Neural cell (in vitro differentiated cells): Measurements from ENCODE around the gene SLC5A2.

Experiments
- EP300 ChIP-seq: fragments of 450-650 bp; conservative IDR thresholded peaks from 2 replicates; pipeline ENCODE4 v1.6.1; 2014; ENCODE audit warnings: antibody characterized with exemption, mild to moderate bottlenecking, moderate library complexity; ENCODE audit not compliant: poor library complexity, severe bottlenecking
- EZH2 ChIP-seq: fragments of 200-600, 300-800 bp; shearing (Covaris generic), sonication (generic); IDR thresholded peaks from 2 replicates; pipeline ENCODE4 v1.6.1; 2014; ENCODE audit warnings: antibody characterized with exemption, low read length, borderline replicate concordance, mild to moderate bottlenecking; ENCODE audit not compliant: insufficient read depth, poor library complexity, severe bottlenecking
- MXI1 ChIP-seq: fragments of 450-650 bp; conservative IDR thresholded peaks from 2 replicates; pipeline ENCODE4 v1.6.1; 2014; ENCODE audit warnings: antibody characterized with exemption, mild to moderate bottlenecking; ENCODE audit not compliant: poor library complexity, severe bottlenecking
- POLR2AphosphoS5 ChIP-seq: IDR thresholded peaks from 2 replicates; pipeline ENCODE4 v1.6.1; 2012
- RAD21 ChIP-seq: fragments of 450-650 bp; conservative IDR thresholded peaks from 2 replicates; pipeline ENCODE4 v1.6.1; 2014; ENCODE audit warnings: antibody characterized with exemption, mild to moderate bottlenecking, moderate library complexity
- SMC3 ChIP-seq: fragments of 450-650 bp; conservative IDR thresholded peaks from 2 replicates; pipeline ENCODE4 v1.6.1; 2014; ENCODE audit warnings: antibody characterized with exemption, mild to moderate bottlenecking, moderate library complexity; ENCODE audit not compliant: poor library complexity
- TAF1 ChIP-seq: IDR thresholded peaks from 2 replicates; pipeline ENCODE4 v1.6.1; 2012; ENCODE audit warnings: low read depth
- TF ChIP-seq, protein P1 (sequence below): fragments of 450-650 bp; IDR thresholded peaks from 2 replicates; pipeline ENCODE4 v1.5.1; 2014; ENCODE audit warnings: antibody characterized with exemption, mild to moderate bottlenecking, moderate library complexity; ENCODE audit not compliant: poor library complexity, severe bottlenecking

DNA sequence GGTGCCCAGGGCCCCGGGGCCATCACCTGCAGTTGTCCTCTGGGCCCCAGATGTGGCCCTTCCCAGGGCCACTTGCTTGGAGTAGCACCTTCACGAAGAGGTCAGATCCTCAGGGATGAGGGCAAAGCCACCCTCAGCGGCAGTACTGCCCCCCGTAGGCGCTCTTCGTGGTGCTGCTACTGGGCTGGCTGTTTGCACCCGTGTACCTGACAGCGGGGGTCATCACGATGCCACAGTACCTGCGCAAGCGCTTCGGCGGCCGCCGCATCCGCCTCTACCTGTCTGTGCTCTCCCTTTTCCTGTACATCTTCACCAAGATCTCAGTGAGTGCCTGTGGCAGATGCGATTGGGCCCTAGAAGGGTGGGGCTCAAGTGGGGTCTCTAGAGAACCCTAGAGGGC, 2.6 kb downstream of the SLC5A2 start:
- TF ChIP-seq, protein P1, sequence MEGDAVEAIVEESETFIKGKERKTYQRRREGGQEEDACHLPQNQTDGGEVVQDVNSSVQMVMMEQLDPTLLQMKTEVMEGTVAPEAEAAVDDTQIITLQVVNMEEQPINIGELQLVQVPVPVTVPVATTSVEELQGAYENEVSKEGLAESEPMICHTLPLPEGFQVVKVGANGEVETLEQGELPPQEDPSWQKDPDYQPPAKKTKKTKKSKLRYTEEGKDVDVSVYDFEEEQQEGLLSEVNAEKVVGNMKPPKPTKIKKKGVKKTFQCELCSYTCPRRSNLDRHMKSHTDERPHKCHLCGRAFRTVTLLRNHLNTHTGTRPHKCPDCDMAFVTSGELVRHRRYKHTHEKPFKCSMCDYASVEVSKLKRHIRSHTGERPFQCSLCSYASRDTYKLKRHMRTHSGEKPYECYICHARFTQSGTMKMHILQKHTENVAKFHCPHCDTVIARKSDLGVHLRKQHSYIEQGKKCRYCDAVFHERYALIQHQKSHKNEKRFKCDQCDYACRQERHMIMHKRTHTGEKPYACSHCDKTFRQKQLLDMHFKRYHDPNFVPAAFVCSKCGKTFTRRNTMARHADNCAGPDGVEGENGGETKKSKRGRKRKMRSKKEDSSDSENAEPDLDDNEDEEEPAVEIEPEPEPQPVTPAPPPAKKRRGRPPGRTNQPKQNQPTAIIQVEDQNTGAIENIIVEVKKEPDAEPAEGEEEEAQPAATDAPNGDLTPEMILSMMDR = no peak
- no peak for TF ChIP-seq EZH2
- TF ChIP-seq EP300 = no peak
- no peak for TF ChIP-seq SMC3
- no peak for TF ChIP-seq TAF1
- TF ChIP-seq POLR2AphosphoS5 = no peak
- no peak for TF ChIP-seq RAD21
- no peak for TF ChIP-seq MXI1
